NCI-H2196 treated with DMSO at 0.1 percent for 48 hours (cell line): ENCODE results near the gene HINT1.
A peak's percentile ranks its signal among the peaks of the same experiment; 100 is the strongest.

Source experiments
- DNase-seq: peaks from one replicate; lab custom pipeline; 2025; ENCODE audit not compliant: unreplicated experiment; lab: John Stamatoyannopoulos, UW

HINT1 gene

GRCh38 chr5:131112424-131112823, 52.6 kb downstream of the HINT1 start:
- DNase-seq: no peak

GRCh38 chr5:131110256-131110594, 54.8 kb downstream of the HINT1 start:
- no peak for DNase-seq

GRCh38 chr5:131109540-131110255, 55.4 kb downstream of the HINT1 start:
- DNase-seq: peak; percentile 13
